Measurements from ENCODE around the gene ZCWPW2. TPM values are rescaled to one million over a fixed set of nuclear protein-coding genes. Genes with fewer than 3 reads are reported as not detected.

Gene ZCWPW2
- polyA plus RNA-seq, 3 donors, result 1.7 to 2.5 (median 2.1) TPM

DNA sequence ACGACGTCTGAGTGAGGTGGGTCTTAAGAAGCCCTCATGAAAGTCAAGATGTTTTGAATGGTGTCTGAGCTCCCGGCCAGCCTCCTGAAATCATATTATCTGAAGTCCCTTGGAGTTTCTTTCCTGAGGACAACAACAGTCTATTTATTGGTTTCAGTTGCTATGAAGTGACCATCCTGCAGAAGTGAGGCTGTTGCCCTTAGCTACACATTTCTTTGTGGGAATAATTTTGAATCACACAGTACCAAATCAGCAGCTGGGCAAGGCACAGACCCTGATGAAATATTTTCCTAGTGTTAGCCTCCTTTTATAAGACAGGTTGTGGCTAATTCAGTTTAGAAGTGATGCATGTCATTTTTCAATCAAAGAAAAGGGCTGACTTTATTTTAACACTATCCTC, 220.8 kb downstream of the ZCWPW2 start:
- DNase-seq (ENCODE audit: low read depth in 3 of 3, low spot score in 2 of 3), result no peak

DNA sequence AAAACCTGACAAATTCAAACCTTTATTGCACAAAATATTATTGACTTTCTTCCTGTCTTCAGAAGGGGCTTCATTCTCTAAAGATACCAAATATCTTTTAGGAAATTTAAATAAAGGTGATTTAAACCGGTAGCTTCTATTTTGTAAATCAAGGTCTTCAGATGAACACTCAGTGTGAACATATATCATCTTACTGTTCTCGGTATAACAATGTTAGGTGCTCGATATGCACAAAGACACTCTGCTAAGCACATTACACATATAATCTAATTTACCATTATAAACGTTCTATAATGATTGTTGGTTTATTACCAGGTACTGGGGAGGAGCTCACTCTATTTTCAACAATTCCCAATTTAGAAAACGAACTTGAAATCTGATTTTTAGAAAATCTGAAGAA, 225.5 kb downstream of the ZCWPW2 start:
- DNase-seq (ENCODE audit: low read depth in 3 of 3, low spot score in 2 of 3), result no peak

DNA sequence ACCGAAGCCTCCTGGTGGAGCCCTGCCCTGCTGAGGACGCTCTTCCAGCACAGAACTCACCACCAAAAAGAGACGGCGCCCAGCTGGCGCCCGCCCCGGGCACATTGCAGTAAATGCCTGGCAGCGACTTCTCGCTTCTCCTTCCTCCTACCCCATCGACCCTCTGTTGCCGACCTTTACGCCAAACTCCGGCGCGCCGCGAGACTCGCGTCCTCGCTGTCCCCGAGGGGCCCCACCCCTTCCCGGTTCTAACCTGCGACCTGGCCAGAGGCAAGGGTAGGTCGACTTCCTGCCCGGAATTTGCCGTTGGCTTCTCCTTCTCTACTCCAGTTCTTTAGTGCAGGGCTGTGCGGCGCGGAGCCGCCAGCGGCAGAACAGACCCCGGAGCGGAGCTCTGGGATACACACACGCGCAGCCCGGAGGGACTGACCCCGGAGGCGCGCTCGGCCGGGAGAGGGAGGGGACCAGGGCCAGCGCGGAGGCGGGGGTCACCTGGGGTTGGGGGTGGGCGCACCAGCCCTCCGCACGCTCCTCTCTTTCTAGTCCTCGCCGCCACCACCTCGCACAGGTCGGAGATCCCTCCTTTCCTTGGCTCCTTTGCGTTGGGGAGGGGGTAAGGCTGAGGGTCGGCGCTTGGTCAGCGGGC, 226.7 kb downstream of the ZCWPW2 start:
- DNase-seq (ENCODE audit: low read depth in 3 of 3, low spot score in 2 of 3), result peak in 2 of 3 donors; percentile 16 to 29

Other genes starting within 250 kb of the ZCWPW2 start
- gene CMC1, start 107.1 kb upstream of the ZCWPW2 start, polyA plus RNA-seq (ENCODE audit: insufficient read length in 3 of 3), result 10 to 100 TPM; 29.7 to 30.8 (median 30.1) TPM
- 100 to 1,000 TPM; 118 to 134 (median 130) TPM for gene AZI2, start 103 bp downstream of the ZCWPW2 start, polyA plus RNA-seq (ENCODE audit: insufficient read length in 3 of 3)